Astrocyte of the hippocampus (primary cell): ENCODE results near the gene CDC42EP4.
"Not testable (repeated sequence)": the region's sequence is repeated elsewhere in the genome, so short reads cannot be mapped to it uniquely, and the experiment has no call there.

Experiments
- DNase-seq: peaks from one replicate; pipeline ENCODE4 v3.0.0; 2011; ENCODE audit warnings: low read depth, low spot score

CDC42EP4 gene

DNA sequence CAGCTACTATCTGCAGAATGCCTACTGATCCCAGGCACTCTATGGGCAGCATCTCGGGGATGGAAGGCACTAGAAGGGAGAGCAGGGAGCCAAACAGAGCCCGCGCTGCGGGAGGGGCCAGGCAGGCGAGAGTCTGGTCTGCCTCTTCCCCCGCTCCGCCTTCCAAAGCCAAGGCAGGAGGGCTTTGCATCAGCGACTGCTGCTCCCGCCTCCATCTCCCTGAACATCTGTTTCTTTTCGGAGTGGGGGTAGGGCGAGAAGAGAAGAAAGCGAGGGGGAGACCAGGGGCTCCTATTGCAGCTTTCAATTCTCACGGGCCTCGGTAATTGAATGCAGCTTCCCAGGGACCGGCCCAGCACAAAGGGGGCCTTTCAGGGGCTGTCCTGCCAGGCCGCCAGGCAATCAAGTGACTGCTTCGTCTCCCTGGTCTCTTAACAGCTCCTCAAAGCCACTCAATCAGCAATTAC is 31.4 kb upstream of the CDC42EP4 start:
- peak; percentile 91 for DNase-seq

GRCh38 chr17:73342541-73343167 is 30.9 kb upstream of the CDC42EP4 start:
- DNase-seq: peak; percentile 67

GRCh38 chr17:73342050-73342522 is 30.3 kb upstream of the CDC42EP4 start:
- peak; percentile 98 for DNase-seq

GRCh38 chr17:73341350-73342049 is 29.7 kb upstream of the CDC42EP4 start:
- DNase-seq: no peak

GRCh38 chr17:73340093-73340596 is 28.3 kb upstream of the CDC42EP4 start:
- peak; percentile 93 for DNase-seq

DNA sequence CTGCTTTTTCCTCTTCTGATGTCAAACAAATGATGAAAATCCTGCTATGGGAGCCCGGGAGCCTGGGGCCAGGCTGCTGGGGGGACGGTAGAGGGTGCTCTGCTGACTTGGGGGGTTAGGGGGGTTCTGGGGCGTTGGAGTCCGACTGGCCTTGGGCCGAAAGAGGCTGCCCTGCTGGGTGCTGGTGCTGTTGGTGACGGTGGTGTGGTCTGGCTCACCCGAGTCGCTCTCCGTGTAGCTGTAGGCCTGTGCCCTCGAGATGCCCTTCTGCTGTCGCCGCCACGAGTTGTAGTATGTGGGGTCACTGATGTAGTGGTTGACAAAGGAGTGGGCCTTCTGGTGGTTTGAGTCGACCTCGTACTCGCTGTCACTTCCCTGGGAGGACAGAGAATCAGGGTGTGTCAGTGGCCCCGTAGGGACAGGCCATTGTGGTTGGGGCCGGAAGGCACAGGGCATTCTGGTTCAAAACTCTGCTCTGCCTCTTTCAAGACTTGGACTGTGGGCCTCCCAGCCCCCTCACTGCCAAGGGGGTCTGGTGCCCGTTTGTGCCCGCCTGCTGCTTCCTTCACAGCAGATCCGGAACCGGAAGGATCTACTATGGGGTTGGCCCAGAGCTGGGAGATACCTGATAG is 26.9 kb upstream of the CDC42EP4 start:
- no peak for DNase-seq

GRCh38 chr17:73338050-73338521 is 26.3 kb upstream of the CDC42EP4 start:
- DNase-seq: peak; percentile 74

- DNase-seq: no peak
These were observed 25.5 kb upstream of the CDC42EP4 start for GRCh38 chr17:73337330-73337710.

- no peak for DNase-seq
These were observed 24.9 kb upstream of the CDC42EP4 start for GRCh38 chr17:73336408-73337329.

DNA sequence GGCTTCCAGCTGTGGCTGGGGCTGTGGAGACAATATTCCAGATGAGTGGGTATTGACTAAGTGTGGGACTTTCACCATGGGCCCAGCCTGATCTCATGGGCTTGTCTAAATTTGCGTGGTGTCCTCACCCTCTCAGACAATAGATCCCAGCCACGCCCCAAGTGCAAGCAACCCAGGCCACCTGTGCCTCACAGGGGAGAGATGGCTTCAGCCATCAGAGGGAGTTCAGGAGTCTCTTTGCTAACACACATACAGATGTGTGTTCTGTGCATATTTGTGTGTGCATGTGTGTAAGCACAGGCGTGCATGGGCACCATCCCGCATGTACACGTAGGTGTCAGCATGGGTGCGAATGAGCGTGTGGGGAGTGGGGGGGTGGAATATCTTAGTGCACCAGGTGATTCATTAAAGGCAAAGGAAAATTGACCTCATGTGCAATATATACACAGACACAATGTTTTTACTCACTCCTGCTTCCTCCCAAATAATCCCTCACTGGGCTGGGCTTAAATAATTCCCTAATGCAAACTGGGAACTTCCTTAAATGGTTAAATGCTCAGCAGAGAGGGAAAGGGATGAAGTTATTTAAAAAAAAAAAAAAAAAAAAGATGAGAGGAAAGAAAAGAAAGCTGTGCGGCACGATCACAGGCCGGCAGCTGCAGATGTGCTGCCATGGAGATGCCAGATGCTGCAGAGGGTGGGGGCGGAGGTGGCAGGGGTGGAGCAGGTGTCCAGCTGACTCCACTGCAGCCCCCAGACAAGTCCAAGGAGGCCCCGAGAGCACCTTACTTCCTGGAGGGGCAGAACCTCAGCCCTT is 24.0 kb upstream of the CDC42EP4 start:
- DNase-seq: no peak

DNA sequence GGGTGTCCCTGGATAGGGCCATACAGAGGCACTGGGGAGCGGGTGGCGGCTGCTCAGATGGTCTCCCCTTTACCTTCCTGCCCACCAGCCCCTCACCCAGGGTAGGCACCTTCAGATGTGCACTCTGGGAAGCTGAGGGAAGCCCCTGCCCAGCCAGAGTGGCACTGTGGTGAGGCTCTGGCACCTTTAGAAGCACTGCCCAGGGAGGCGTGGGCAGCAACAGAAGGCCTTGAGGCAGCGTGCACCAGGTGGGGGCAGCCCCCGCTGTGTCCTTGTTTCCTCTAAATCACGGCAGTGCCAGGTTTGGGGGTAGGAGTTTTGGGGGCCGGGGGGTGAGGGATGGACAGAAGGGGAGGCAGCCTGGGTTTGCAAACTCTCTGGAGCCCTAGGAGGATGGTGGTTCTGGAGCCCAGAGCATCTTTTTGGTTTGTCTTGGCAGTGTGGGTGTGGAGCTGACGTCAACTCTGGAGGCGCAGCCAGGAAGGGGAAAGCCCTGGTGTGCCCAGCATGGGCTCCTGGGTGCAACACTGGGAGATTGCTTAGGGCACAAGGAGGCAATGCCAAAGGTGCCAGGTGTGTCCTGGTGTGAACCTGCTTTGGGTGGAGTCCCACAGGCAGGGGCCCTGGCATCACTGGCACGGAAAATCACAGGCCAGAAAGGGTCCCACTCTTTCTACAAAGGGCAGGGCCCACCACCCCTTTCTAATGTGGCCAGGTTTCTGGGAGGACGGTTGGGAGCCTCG is 23.1 kb upstream of the CDC42EP4 start:
- DNase-seq: no peak

DNA sequence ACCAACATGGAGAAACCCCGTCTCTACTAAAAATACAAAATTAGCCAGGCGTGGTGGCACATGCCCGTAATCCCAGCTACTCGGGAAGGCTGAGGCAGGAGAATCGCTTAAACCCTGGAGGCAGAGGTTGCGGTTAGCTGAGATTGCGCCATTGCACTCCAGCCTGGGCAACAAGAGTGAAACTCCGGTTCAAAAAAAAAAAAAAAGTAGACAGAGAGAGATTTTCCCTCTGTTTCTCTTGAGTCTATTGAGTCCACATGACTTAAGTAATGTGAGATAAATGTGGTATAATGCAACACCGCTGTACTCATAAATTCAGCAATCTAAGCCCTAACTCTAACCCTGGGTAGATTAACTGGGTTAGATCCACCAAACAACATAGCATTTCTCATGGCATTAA is 21.6 kb upstream of the CDC42EP4 start:
- DNase-seq: not testable (repeated sequence)

GRCh38 chr17:73331060-73331459 is 19.3 kb upstream of the CDC42EP4 start:
- no peak for DNase-seq

DNA sequence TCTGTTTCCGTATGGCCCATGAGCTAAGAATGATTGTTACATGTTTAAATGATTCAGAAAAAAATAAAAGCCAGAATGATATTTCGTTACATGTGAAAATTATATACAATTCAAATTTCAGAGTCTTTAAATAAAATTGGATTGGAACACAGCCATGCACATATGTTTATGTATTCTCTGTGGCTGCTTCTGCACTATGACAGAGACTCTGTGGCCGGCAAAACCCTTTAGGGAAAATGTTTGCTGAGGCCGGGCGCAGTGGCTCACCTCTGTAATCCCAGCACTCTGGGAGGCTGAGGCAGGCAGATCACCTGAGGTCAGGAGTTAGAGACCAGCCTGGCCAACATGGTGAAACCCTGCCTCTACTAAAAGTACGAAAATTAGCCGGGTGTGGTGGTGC is 15.9 kb upstream of the CDC42EP4 start:
- DNase-seq: no peak

GRCh38 chr17:73325527-73325842 is 13.7 kb upstream of the CDC42EP4 start:
- DNase-seq: no peak

- DNase-seq: no peak
These were observed 13.1 kb upstream of the CDC42EP4 start for GRCh38 chr17:73324711-73325526.

DNA sequence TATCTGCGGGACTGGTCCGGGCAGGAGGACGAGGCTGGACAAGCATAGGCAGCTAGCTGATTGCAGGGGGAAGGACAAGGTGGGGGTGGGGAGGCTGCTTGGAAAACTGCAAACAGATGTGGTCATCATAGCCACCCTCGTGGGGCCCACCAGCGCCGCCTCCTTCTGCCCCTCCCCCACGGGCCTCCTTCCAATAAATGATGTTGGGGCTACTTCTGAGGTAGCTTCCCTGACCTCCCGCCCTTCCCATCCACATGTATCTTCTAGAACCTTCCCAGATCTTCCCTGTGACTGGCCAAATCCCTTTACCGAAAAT is 12.3 kb upstream of the CDC42EP4 start:
- DNase-seq: no peak

- DNase-seq: no peak
These were observed 11.8 kb upstream of the CDC42EP4 start for GRCh38 chr17:73323409-73324159.
